HepG2 (cell line): ENCODE measurements around the gene TM2D1. TPM values are rescaled to one million over a fixed set of nuclear protein-coding genes. Genes with fewer than 3 reads are reported as not detected.

ENCODE experiments used
- ATAC-seq: fragments of 200-7000 bp; cut with Tn5 transposase; 3 replicates; pipeline ENCODE4 v1.9.1; 2020; ENCODE audit warnings: mild to moderate bottlenecking, moderate library complexity
- BruUV-seq: library from RNA; stranded (reverse); fragments of 400-500 nt; replicated peaks from 2 replicates; lab custom pipeline; 2021; lab: Mats Ljungman, UMichigan
- CTCF ChIA-PET: fragments of 300-600 bp; formaldehyde crosslinking; extraction: SDS; loops from one replicate; lab custom pipeline; 2021; ENCODE audit warnings: low total read pairs, inconsistent platforms, low intra/inter-chr PET ratio; lab: Yijun Ruan, JAX
- POLR2A ChIA-PET: fragments of 350-600 bp; sonication (Branson Sonifier 250); formaldehyde crosslinking; loops from one replicate; lab custom pipeline; 2020; ENCODE audit warnings: antibody characterized with exemption, inconsistent platforms; lab: Yijun Ruan, JAX
- DNase-seq: peaks from one replicate; pipeline ENCODE4 v3.0.0-alpha.2; 2015; ENCODE audit warnings: low spot score
- FAIRE-seq: peaks from 3 replicates; lab custom pipeline; 2011; peaks lifted over from hg19 to GRCh38; lab: Jason Lieb, UNC
- H2AFZ ChIP-seq: one replicate; pipeline ENCODE4 v1.6.1; 2011; ENCODE audit warnings: low read length, inconsistent platforms
- H3K27ac ChIP-seq: fragments of 300-600 bp; 3 replicates; pipeline ENCODE4 v1.8.0; 2011; ENCODE audit warnings: mixed run types, mild to moderate bottlenecking, mixed read lengths, low read length, inconsistent platforms; ENCODE audit not compliant: insufficient read depth; ENCODE audit errors: extremely low read length
- H3K27me3 ChIP-seq, 2 experiments: fragments of 200-600 bp in 1 of 2; 2 replicates in 1 of 2; 3 replicates in 1 of 2; pipeline versions ENCODE4 v1.6.0 to v1.8.0; 2011; ENCODE audit warnings: low read length in 2 of 2, mild to moderate bottlenecking in 2 of 2, moderate library complexity in 2 of 2, inconsistent platforms in 1 of 2; ENCODE audit not compliant: insufficient read depth in 2 of 2, control insufficient read depth in 1 of 2
- H3K36me3 ChIP-seq, 2 experiments: fragments of 200-600 bp in 1 of 2; replicated peaks in 1 of 2; 2 replicates in 1 of 2; 3 replicates in 1 of 2; pipeline versions ENCODE4 v1.5.1 to v1.8.0; 2011; ENCODE audit warnings: low read length in 2 of 2, inconsistent platforms in 1 of 2; ENCODE audit not compliant: insufficient read depth in 2 of 2, control insufficient read depth in 1 of 2
- H3K4me1 ChIP-seq: 2 replicates; pipeline ENCODE4 v1.5.1; 2012; ENCODE audit warnings: low read length, inconsistent platforms; ENCODE audit not compliant: insufficient read depth
- H3K4me2 ChIP-seq: 2 replicates; pipeline ENCODE4 v1.6.0; 2011; ENCODE audit warnings: low read depth, low read length, inconsistent platforms
- H3K4me3 ChIP-seq, 3 experiments: fragments of 200-600 bp in 1 of 3; sonication (generic), shearing (Covaris generic) in 1 of 3; replicated peaks in 1 of 3; 2 replicates each; pipeline ENCODE4 v1.5.1; 2011 to 2016; ENCODE audit warnings: low read length in 3 of 3, inconsistent platforms in 2 of 3, low read depth in 2 of 3, mild to moderate bottlenecking in 2 of 3, control low read depth in 1 of 3, mixed read lengths in 1 of 3; ENCODE audit not compliant: insufficient read depth in 1 of 3
- H3K79me2 ChIP-seq: one replicate; pipeline ENCODE4 v1.6.1; 2011; ENCODE audit warnings: low read length, inconsistent platforms; ENCODE audit not compliant: insufficient read depth
- H3K9ac ChIP-seq: 2 replicates; pipeline ENCODE4 v1.6.0; 2011; ENCODE audit warnings: mild to moderate bottlenecking, low read depth, low read length, inconsistent platforms; ENCODE audit not compliant: insufficient read depth
- H3K9me3 ChIP-seq: 2 replicates; pipeline ENCODE4 v1.5.1; 2012; ENCODE audit warnings: mild to moderate bottlenecking, low read length
- H4K20me1 ChIP-seq: 2 replicates; pipeline ENCODE4 v1.6.0; 2011; ENCODE audit warnings: inconsistent platforms, mild to moderate bottlenecking, low read length, moderate library complexity; ENCODE audit not compliant: insufficient read depth
- AHR ChIP-seq: IDR thresholded peaks from 2 replicates; pipeline ENCODE4 v1.6.1; 2018; ENCODE audit warnings: missing genetic modification reagents, missing compliant biosample characterization
- CEBPB ChIP-seq: IDR thresholded peaks from 2 replicates; pipeline ENCODE4 v1.6.1; 2011; ENCODE audit warnings: low read depth, low read length, improper control_type of control experiment, borderline replicate concordance
- DMTF1 ChIP-seq: sonication (generic); formaldehyde crosslinking; IDR thresholded peaks from 2 replicates; pipeline ENCODE4 v1.4.0; 2020; ENCODE audit warnings: mild to moderate bottlenecking, missing genetic modification reagents
- ELF3 ChIP-seq: IDR thresholded peaks from 2 replicates; pipeline ENCODE4 v1.6.1; 2016; ENCODE audit warnings: missing genetic modification reagents, missing compliant biosample characterization
- FOXM1 ChIP-seq: sonication (generic); formaldehyde crosslinking; IDR thresholded peaks from 2 replicates; pipeline ENCODE4 v1.5.0; 2020; ENCODE audit warnings: missing genetic modification reagents
- HDAC6 ChIP-seq: fragments of 200-600 bp; sonication (generic); IDR thresholded peaks from 2 replicates; pipeline ENCODE4 v1.7.0; 2017; ENCODE audit warnings: mild to moderate bottlenecking, antibody characterized with exemption, low read length, low read depth
- HNRNPK ChIP-seq: fragments of 200-400 bp; formaldehyde crosslinking; IDR thresholded peaks from 2 replicates; pipeline ENCODE4 v1.6.1; 2018; ENCODE audit warnings: low read length, low read depth, moderate library complexity, mild to moderate bottlenecking; ENCODE audit not compliant: poor library complexity, severe bottlenecking
- KDM4B ChIP-seq: sonication (generic); formaldehyde crosslinking; IDR thresholded peaks from 2 replicates; pipeline ENCODE4 v1.4.0; 2020; ENCODE audit warnings: missing genetic modification reagents
- MBD4 ChIP-seq: IDR thresholded peaks from 2 replicates; pipeline ENCODE4 v1.6.1; 2012; ENCODE audit warnings: low read length, inconsistent platforms, borderline replicate concordance
- SMARCE1 ChIP-seq: fragments of 450-650 bp; IDR thresholded peaks from 2 replicates; pipeline ENCODE4 v1.6.1; 2017; ENCODE audit warnings: borderline replicate concordance
- TRIM24 ChIP-seq: sonication (generic); formaldehyde crosslinking; IDR thresholded peaks from 2 replicates; pipeline ENCODE4 v1.8.0; 2022; ENCODE audit warnings: mild to moderate bottlenecking, missing genetic modification reagents
- ZFP82 ChIP-seq: sonication (generic); formaldehyde crosslinking; IDR thresholded peaks from 2 replicates; pipeline ENCODE4 v1.5.1; 2020; ENCODE audit warnings: mild to moderate bottlenecking, missing genetic modification reagents, borderline replicate concordance
- ZNF780A ChIP-seq: sonication (generic); formaldehyde crosslinking; IDR thresholded peaks from 2 replicates; pipeline ENCODE4 v1.8.0; 2022; ENCODE audit warnings: mild to moderate bottlenecking, missing genetic modification reagents, moderate library complexity
- WGBS: methylation state at CpG from one replicate; pipeline ENCODE4 v1.1.6; 2017; ENCODE audit warnings: low lambda C conversion rate; 5-methylcytosine and 5-hydroxymethylcytosine counted together
- in situ Hi-C: cut with HindIII; loops from 2 replicates; pipeline ENCODE4 v1.10.0; 2017; ENCODE audit warnings: low pct_unique_long_range_greater_than_20kb; ENCODE audit not compliant: extremely low pct_ligation_motif_present
- intact Hi-C: fragments of 100-400 bp; cut with micrococcal nuclease; formaldehyde crosslinking; loops from one replicate; pipeline ENCODE4 v1.10.0; 2022; ENCODE audit not compliant: unreplicated experiment
- polyA plus RNA-seq, 8 experiments: library from polyadenylated mRNA; depleted of rRNA in 3 of 8; stranded (reverse) in 7 of 8; unstranded in 1 of 8; fragments of >200 nt; fragmentation: Illumina TruSeq in 4 of 8; extraction: Trizol in 4 of 8; gene quantifications; 2 replicates each; pipeline versions ENCODE4 v1.2.1 to v1.2.3, GENCODE V29; 2011 to 2016; ENCODE audit warnings: low read depth in 4 of 8, missing spikeins in 1 of 8, mixed read lengths in 1 of 8; ENCODE audit not compliant: insufficient read depth in 1 of 8
- total RNA-seq, 5 experiments: library from RNA; depleted of rRNA; stranded (reverse); fragments of >200 nt; fragmentation: Illumina TruSeq; extraction: Trizol; gene quantifications; 2 replicates each; pipeline ENCODE4 v1.2.3, GENCODE V29; 2016; ENCODE audit warnings: low read depth in 1 of 5

The TM2D1 gene
- total and polyA plus RNA-seq, 2 of the 13 experiments (the other 11 are each of a cell fraction or from before 2014, with no cell fraction given), result 26.6 to 49.0 TPM

- TF ChIP-seq ZFP82 (CRISPR knock-in tag), result peak; percentile 22; the same call in 1 of the 2 replicates
Measured at GRCh38 chr1:61724813-61725694, at the start of gene TM2D1 (continued).

GRCh38 chr1:61770131-61770530 is 45.2 kb upstream of the TM2D1 start:
- no peak for TF ChIP-seq FOXM1 (CRISPR knock-in tag)
- WGBS, result 98% methylated on average over 1 of the region's 1 CpG
- no peak overlapping the region for H3K9ac ChIP-seq
- in situ Hi-C loops, result no loop called here
- no peaks in the 10 kb centered on the region for H3K4me1 ChIP-seq
- H3K4me2 ChIP-seq, result no peak overlapping the region
- no peak for FAIRE-seq
- POLR2A ChIA-PET, result no interaction called here
- BruUV-seq, result no TSS peak
- no peak overlapping the region for H2AFZ ChIP-seq
- CTCF ChIA-PET, result no interaction called here
- H3K27me3 ChIP-seq, result no peaks in the 10 kb centered on the region
- H3K79me2 ChIP-seq, result no peaks in the 10 kb centered on the region
- ATAC-seq, result no peak
- intact Hi-C loops, result no loop called here
- peaks cover 4 to 19% of the 10 kb centered on the region in 2 experiments; a peak in 4 of 5 replicates for H3K36me3 ChIP-seq
- H4K20me1 ChIP-seq, result no peaks in the 10 kb centered on the region
- no peak overlapping the region for H3K4me3 ChIP-seq
- DNase-seq, result no peak
- H3K9me3 ChIP-seq, result no peaks in the 10 kb centered on the region
- H3K27ac ChIP-seq, result no peak overlapping the region

GRCh38 chr1:61757950-61758349 is 33.0 kb upstream of the TM2D1 start:
- no peak overlapping the region for H3K4me2 ChIP-seq
- no peak for DNase-seq
- WGBS, result 97% methylated on average over 2 of the region's 2 CpGs
- peaks cover 2% of the 10 kb centered on the region for H3K79me2 ChIP-seq
- H3K9me3 ChIP-seq, result no peaks in the 10 kb centered on the region
- in situ Hi-C loops, result no loop called here
- H3K27me3 ChIP-seq, result no peaks in the 10 kb centered on the region
- ChIA-PET CTCF (no interaction called here), POLR2A (no interaction called here)
- intact Hi-C loops, result no loop called here
- H3K27ac ChIP-seq, result no peak overlapping the region
- no peak overlapping the region for H2AFZ ChIP-seq
- no peaks in the 10 kb centered on the region for H3K36me3 ChIP-seq
- no peak for ATAC-seq
- H3K9ac ChIP-seq, result no peak overlapping the region
- no peak for FAIRE-seq
- H3K4me3 ChIP-seq, result no peak overlapping the region
- H3K4me1 ChIP-seq, result peaks cover 16% of the 10 kb centered on the region
- no TSS peak for BruUV-seq
- H4K20me1 ChIP-seq, result no peaks in the 10 kb centered on the region
- TF ChIP-seq ELF3 (CRISPR knock-in tag) (no peak), SMARCE1 (no peak), KDM4B (CRISPR knock-in tag) (no peak), HNRNPK (no peak), CEBPB (no peak), DMTF1 (CRISPR knock-in tag) (no peak), AHR (no peak), ZNF780A (CRISPR knock-in tag) (no peak), TRIM24 (no peak), HDAC6 (no peak), MBD4 (no peak)
